ENCODE measurements around the gene OGA.

The OGA gene

GRCh38 chr10:101834341-101834740, 16.1 kb upstream of the OGA start:
- no peak for DNase-seq

GRCh38 chr10:101833466-101833865, 15.2 kb upstream of the OGA start:
- DNase-seq, result no peak

GRCh38 chr10:101832325-101832771, 14.1 kb upstream of the OGA start:
- DNase-seq, result no peak

GRCh38 chr10:101831169-101831811, 13.0 kb upstream of the OGA start:
- no peak for DNase-seq

- DNase-seq, result peak; percentile 95
Measured at GRCh38 chr10:101830322-101831168, 12.3 kb upstream of the OGA start.

- no peak for DNase-seq
Measured at GRCh38 chr10:101829561-101830315, 11.5 kb upstream of the OGA start.

- peak; percentile 62 for DNase-seq
Measured at GRCh38 chr10:101828766-101829551, 10.7 kb upstream of the OGA start.

- no peak for DNase-seq
Measured at GRCh38 chr10:101827919-101828600, 9.8 kb upstream of the OGA start.

GRCh38 chr10:101826852-101827434, 8.7 kb upstream of the OGA start:
- DNase-seq, result no peak

GRCh38 chr10:101824736-101825135, 6.5 kb upstream of the OGA start:
- no peak for DNase-seq

GRCh38 chr10:101818872-101819633, 809 bp upstream of the OGA start:
- no peak for DNase-seq

- DNase-seq, result peak; percentile 71
Measured at GRCh38 chr10:101817337-101818118, 716 bp downstream of the OGA start.

- DNase-seq, result no peak
Measured at GRCh38 chr10:101816913-101817336, 1.3 kb downstream of the OGA start.

- no peak for DNase-seq
Measured at GRCh38 chr10:101816376-101816775, 1.9 kb downstream of the OGA start.

- DNase-seq, result no peak
Measured at GRCh38 chr10:101814466-101815071, 3.7 kb downstream of the OGA start.

GRCh38 chr10:101812606-101813005, 5.6 kb downstream of the OGA start:
- DNase-seq, result no peak

GRCh38 chr10:101807158-101807557, 11.1 kb downstream of the OGA start:
- no peak for DNase-seq

GRCh38 chr10:101803511-101803910, 14.7 kb downstream of the OGA start:
- no peak for DNase-seq

GRCh38 chr10:101797403-101798059, 20.7 kb downstream of the OGA start:
- DNase-seq, result no peak
